C4-2B (cell line): ENCODE results near the gene PERCC1.

Source experiments
- CTCF ChIP-seq: fragments of 450-650 bp; conservative IDR thresholded peaks from 2 replicates; pipeline ENCODE4 v1.5.1; 2017; ENCODE audit warnings: mild to moderate bottlenecking
- ZFX ChIP-seq: fragments of 450-650 bp; IDR thresholded peaks from 2 replicates; pipeline ENCODE4 v1.6.1; 2017

GRCh38 chr16:1431497-1432270 is 806 bp downstream of the PERCC1 start:
- TF ChIP-seq CTCF = no peak
- TF ChIP-seq ZFX = no peak
